Activated T-helper 1 cell treated with anti-CD3 and anti-CD28 coated beads, Interleukin-12 subunit alpha, Interleukin-12 subunit beta, Interleukin-2, Interleukin-4 antibody, amounts not matched to agents 30 ng/mL and 10 ng/mL and 1 ng/mL, durations not matched to agents 14 hours and 24 hours and 36 hours (primary cell): ENCODE results near the gene STAP2. TPM values are rescaled to one million over a fixed set of nuclear protein-coding genes. Genes with fewer than 3 reads are reported as not detected.

Source experiments
- DNase-seq: peaks from one replicate; pipeline ENCODE4 v3.0.0; 2021; ENCODE audit warnings: low spot score
- H3K27ac Mint-ChIP-seq: one replicate; pipeline ENCODE4 v1.8.0; 2021; ENCODE audit warnings: mild to moderate bottlenecking, mixed read lengths
- H3K27me3 Mint-ChIP-seq: one replicate; pipeline ENCODE4 v1.8.0; 2022; ENCODE audit warnings: mild to moderate bottlenecking, moderate library complexity, mixed read lengths; ENCODE audit not compliant: insufficient read depth
- H3K36me3 Mint-ChIP-seq: one replicate; pipeline ENCODE4 v1.8.0; 2021; ENCODE audit warnings: low read depth, mixed read lengths
- H3K4me1 Mint-ChIP-seq: one replicate; pipeline ENCODE4 v1.8.0; 2021; ENCODE audit warnings: low read depth, mixed read lengths
- H3K4me3 Mint-ChIP-seq: one replicate; pipeline ENCODE4 v1.8.0; 2021; ENCODE audit warnings: mild to moderate bottlenecking, moderate library complexity, mixed read lengths
- H3K9me3 Mint-ChIP-seq: one replicate; pipeline ENCODE4 v1.8.0; 2021; ENCODE audit warnings: mixed read lengths
- intact Hi-C: fragments of 100-400 bp; cut with micrococcal nuclease; formaldehyde crosslinking; loops from one replicate; pipeline ENCODE4 v1.15.1; 2024
- total RNA-seq: library from RNA; stranded (reverse); gene quantifications from 2 replicates; pipeline ENCODE4 v1.2.3, GENCODE V29; 2022

The STAP2 gene
- total RNA-seq, 1 donor from 2014 or later = 15.0 TPM

GRCh38 chr19:4366666-4367335, 28.2 kb upstream of the STAP2 start:
- intact Hi-C loops = no loop called here
- Mint-ChIP-seq H3K36me3 (peaks cover 5% of the 10 kb centered on the region), H3K27me3 (no peaks in the 10 kb centered on the region), H3K4me3 (no peak overlapping the region), H3K4me1 (peaks cover 31% of the 10 kb centered on the region), H3K27ac (no peak overlapping the region), H3K9me3 (no peaks in the 10 kb centered on the region)
- DNase-seq = no peak

GRCh38 chr19:4365791-4366665, 27.4 kb upstream of the STAP2 start:
- H3K4me3 Mint-ChIP-seq = no peak overlapping the region
- H3K4me1 Mint-ChIP-seq = peaks cover 23% of the 10 kb centered on the region
- H3K9me3 Mint-ChIP-seq = no peaks in the 10 kb centered on the region
- intact Hi-C loops = no loop called here
- DNase-seq = no peak
- peaks cover 5% of the 10 kb centered on the region for H3K36me3 Mint-ChIP-seq
- no peak overlapping the region for H3K27ac Mint-ChIP-seq
- no peaks in the 10 kb centered on the region for H3K27me3 Mint-ChIP-seq

GRCh38 chr19:4365341-4365740, 26.7 kb upstream of the STAP2 start:
- Mint-ChIP-seq H3K9me3 (no peaks in the 10 kb centered on the region), H3K27me3 (no peaks in the 10 kb centered on the region), H3K4me3 (no peak overlapping the region), H3K27ac (no peak overlapping the region), H3K4me1 (peaks cover 16% of the 10 kb centered on the region), H3K36me3 (peaks cover 6% of the 10 kb centered on the region)
- no peak for DNase-seq
- intact Hi-C loops = no loop called here

- H3K27ac Mint-ChIP-seq = no peak overlapping the region
- intact Hi-C loops = no loop called here
- no peak for DNase-seq
- no peaks in the 10 kb centered on the region for H3K9me3 Mint-ChIP-seq
- H3K27me3 Mint-ChIP-seq = no peaks in the 10 kb centered on the region
- peaks cover 12% of the 10 kb centered on the region for H3K4me1 Mint-ChIP-seq
- no peak overlapping the region for H3K4me3 Mint-ChIP-seq
- H3K36me3 Mint-ChIP-seq = peaks cover 9% of the 10 kb centered on the region
Measured at GRCh38 chr19:4363571-4364304, 25.1 kb upstream of the STAP2 start.

GRCh38 chr19:4362831-4363545, 24.4 kb upstream of the STAP2 start:
- H3K4me1 Mint-ChIP-seq = peaks cover 4% of the 10 kb centered on the region
- H3K36me3 Mint-ChIP-seq = peaks cover 9% of the 10 kb centered on the region
- intact Hi-C loops = no loop called here
- H3K27ac Mint-ChIP-seq = no peak overlapping the region
- no peak overlapping the region for H3K4me3 Mint-ChIP-seq
- H3K27me3 Mint-ChIP-seq = no peaks in the 10 kb centered on the region
- H3K9me3 Mint-ChIP-seq = no peaks in the 10 kb centered on the region
- no peak for DNase-seq

- Mint-ChIP-seq H3K9me3 (no peaks in the 10 kb centered on the region), H3K36me3 (peaks cover 9% of the 10 kb centered on the region), H3K27ac (no peak overlapping the region), H3K27me3 (no peaks in the 10 kb centered on the region), H3K4me1 (no peaks in the 10 kb centered on the region), H3K4me3 (no peak overlapping the region)
- intact Hi-C loops = no loop called here
- DNase-seq = no peak
Measured at GRCh38 chr19:4362101-4362828, 23.6 kb upstream of the STAP2 start.

- peaks cover 9% of the 10 kb centered on the region for H3K36me3 Mint-ChIP-seq
- DNase-seq = no peak
- H3K9me3 Mint-ChIP-seq = no peaks in the 10 kb centered on the region
- H3K4me1 Mint-ChIP-seq = no peaks in the 10 kb centered on the region
- no peaks in the 10 kb centered on the region for H3K27me3 Mint-ChIP-seq
- H3K4me3 Mint-ChIP-seq = no peak overlapping the region
- intact Hi-C loops = no loop called here
- H3K27ac Mint-ChIP-seq = no peak overlapping the region
Measured at GRCh38 chr19:4361152-4362046, 22.8 kb upstream of the STAP2 start.

- Mint-ChIP-seq H3K9me3 (no peaks in the 10 kb centered on the region), H3K4me3 (no peak overlapping the region), H3K27me3 (no peaks in the 10 kb centered on the region), H3K36me3 (peaks cover 9% of the 10 kb centered on the region), H3K27ac (no peak overlapping the region), H3K4me1 (no peaks in the 10 kb centered on the region)
- DNase-seq = no peak
- intact Hi-C loops = no loop called here
Measured at GRCh38 chr19:4360641-4361151, 22.1 kb upstream of the STAP2 start.

- H3K27me3 Mint-ChIP-seq = no peaks in the 10 kb centered on the region
- no peaks in the 10 kb centered on the region for H3K4me1 Mint-ChIP-seq
- intact Hi-C loops = no loop called here
- H3K4me3 Mint-ChIP-seq = no peak overlapping the region
- H3K9me3 Mint-ChIP-seq = no peaks in the 10 kb centered on the region
- peaks cover 9% of the 10 kb centered on the region for H3K36me3 Mint-ChIP-seq
- DNase-seq = no peak
- no peak overlapping the region for H3K27ac Mint-ChIP-seq
Measured at GRCh38 chr19:4360081-4360569, 21.5 kb upstream of the STAP2 start.

GRCh38 chr19:4359627-4360000, 21.0 kb upstream of the STAP2 start:
- peaks cover 11% of the 10 kb centered on the region for H3K36me3 Mint-ChIP-seq
- no peak for DNase-seq
- no peak overlapping the region for H3K4me3 Mint-ChIP-seq
- intact Hi-C loops = no loop called here
- H3K27ac Mint-ChIP-seq = no peak overlapping the region
- no peaks in the 10 kb centered on the region for H3K4me1 Mint-ChIP-seq
- H3K9me3 Mint-ChIP-seq = no peaks in the 10 kb centered on the region
- H3K27me3 Mint-ChIP-seq = no peaks in the 10 kb centered on the region
